ENCODE data around the gene FCRL5.

- TF ChIP-seq CTCF (IDR thresholded peaks at IDR 0.05) (no peak), POLR2A (IDR thresholded peaks at IDR 0.05) (no peak)
Observed at GRCh38 chr1:157487504-157487903, 64.8 kb downstream of the FCRL5 start.

Data from breast epithelium (tissue), 3 donors.